ENCODE data around the gene ATP2B2. TPM values are rescaled to one million over a fixed set of nuclear protein-coding genes. Genes with fewer than 3 reads are reported as not detected.

The ATP2B2 gene
- total and polyA plus RNA-seq, 9 of the 15 experiments (the other 6 are each of a cell fraction or from before 2014, with no cell fraction given): 0.06 TPM; not detected in 8

DNA sequence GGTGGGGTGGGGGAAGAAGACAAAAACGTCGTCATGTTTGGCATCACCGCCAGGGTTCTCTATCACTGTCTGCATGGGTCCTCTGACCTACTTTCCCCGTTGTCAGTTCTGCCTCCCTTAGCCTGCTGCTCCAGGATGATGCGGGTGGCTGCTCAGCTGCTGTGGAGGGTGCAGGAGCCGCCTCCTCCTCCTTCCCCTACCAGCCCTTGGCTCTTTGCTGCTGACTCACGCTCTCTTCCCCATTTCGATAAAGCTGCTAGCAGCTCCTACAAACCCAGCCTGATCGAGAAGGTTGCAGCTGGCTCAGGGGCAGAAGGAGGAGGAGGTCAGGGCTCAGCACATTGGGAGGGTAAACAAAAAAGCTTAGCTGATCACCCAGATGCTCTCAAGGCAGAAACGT, 135.0 kb downstream of the ATP2B2 start (continued):
- TF ChIP-seq, protein P1, sequence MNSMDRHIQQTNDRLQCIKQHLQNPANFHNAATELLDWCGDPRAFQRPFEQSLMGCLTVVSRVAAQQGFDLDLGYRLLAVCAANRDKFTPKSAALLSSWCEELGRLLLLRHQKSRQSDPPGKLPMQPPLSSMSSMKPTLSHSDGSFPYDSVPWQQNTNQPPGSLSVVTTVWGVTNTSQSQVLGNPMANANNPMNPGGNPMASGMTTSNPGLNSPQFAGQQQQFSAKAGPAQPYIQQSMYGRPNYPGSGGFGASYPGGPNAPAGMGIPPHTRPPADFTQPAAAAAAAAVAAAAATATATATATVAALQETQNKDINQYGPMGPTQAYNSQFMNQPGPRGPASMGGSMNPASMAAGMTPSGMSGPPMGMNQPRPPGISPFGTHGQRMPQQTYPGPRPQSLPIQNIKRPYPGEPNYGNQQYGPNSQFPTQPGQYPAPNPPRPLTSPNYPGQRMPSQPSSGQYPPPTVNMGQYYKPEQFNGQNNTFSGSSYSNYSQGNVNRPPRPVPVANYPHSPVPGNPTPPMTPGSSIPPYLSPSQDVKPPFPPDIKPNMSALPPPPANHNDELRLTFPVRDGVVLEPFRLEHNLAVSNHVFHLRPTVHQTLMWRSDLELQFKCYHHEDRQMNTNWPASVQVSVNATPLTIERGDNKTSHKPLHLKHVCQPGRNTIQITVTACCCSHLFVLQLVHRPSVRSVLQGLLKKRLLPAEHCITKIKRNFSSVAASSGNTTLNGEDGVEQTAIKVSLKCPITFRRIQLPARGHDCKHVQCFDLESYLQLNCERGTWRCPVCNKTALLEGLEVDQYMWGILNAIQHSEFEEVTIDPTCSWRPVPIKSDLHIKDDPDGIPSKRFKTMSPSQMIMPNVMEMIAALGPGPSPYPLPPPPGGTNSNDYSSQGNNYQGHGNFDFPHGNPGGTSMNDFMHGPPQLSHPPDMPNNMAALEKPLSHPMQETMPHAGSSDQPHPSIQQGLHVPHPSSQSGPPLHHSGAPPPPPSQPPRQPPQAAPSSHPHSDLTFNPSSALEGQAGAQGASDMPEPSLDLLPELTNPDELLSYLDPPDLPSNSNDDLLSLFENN (IDR thresholded peaks at IDR 0.05; ENCODE audit: low read depth in 2 of 2, low read length in 2 of 2): no peak
- TF ChIP-seq, protein P2, sequence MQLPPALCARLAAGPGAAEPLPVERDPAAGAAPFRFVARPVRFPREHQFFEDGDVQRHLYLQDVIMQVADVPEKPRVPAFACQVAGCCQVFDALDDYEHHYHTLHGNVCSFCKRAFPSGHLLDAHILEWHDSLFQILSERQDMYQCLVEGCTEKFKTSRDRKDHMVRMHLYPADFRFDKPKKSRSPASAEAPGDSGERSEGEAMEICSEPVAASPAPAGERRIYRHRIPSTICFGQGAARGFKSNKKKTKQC (CRISPR knock-in tag; IDR thresholded peaks at IDR 0.05): no peak
- no peak for TF ChIP-seq TEAD1 (CRISPR knock-in tag; IDR thresholded peaks at IDR 0.05)
- TF ChIP-seq ZFP30 (CRISPR knock-in tag; IDR thresholded peaks at IDR 0.05; ENCODE audit: borderline replicate concordance): no peak
- TF ChIP-seq DNMT1 (IDR thresholded peaks at IDR 0.05): no peak
- TF ChIP-seq, protein P3, sequence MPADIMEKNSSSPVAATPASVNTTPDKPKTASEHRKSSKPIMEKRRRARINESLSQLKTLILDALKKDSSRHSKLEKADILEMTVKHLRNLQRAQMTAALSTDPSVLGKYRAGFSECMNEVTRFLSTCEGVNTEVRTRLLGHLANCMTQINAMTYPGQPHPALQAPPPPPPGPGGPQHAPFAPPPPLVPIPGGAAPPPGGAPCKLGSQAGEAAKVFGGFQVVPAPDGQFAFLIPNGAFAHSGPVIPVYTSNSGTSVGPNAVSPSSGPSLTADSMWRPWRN (IDR thresholded peaks at IDR 0.05; ENCODE audit: low read depth): no peak
- TF ChIP-seq, protein P4, sequence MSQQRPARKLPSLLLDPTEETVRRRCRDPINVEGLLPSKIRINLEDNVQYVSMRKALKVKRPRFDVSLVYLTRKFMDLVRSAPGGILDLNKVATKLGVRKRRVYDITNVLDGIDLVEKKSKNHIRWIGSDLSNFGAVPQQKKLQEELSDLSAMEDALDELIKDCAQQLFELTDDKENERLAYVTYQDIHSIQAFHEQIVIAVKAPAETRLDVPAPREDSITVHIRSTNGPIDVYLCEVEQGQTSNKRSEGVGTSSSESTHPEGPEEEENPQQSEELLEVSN (IDR thresholded peaks at IDR 0.05; ENCODE audit: borderline replicate concordance in 1 of 2, extremely low read depth in 1 of 2, insufficient read depth in 1 of 2, insufficient read length in 1 of 2, low read depth in 1 of 2, low read length in 1 of 2, poor library complexity in 1 of 2, severe bottlenecking in 1 of 2): no peak
- peak; percentile 69; the same call in 1 of the 2 replicates for TF ChIP-seq SPI1 (IDR thresholded peaks at IDR 0.05; ENCODE audit: borderline replicate concordance, low read depth, low read length)
- TF ChIP-seq PHF21A (IDR thresholded peaks at IDR 0.05; ENCODE audit: borderline replicate concordance, low read depth): no peak
- TF ChIP-seq NBN (IDR thresholded peaks at IDR 0.05; ENCODE audit: low read depth): no peak
- no peak for TF ChIP-seq GABPA (tag; conservative IDR thresholded peaks at IDR 0.05; ENCODE audit: low read depth)
- no peak for TF ChIP-seq ZZZ3 (IDR thresholded peaks at IDR 0.05)
- peak in 1 of 2 experiments; percentile 17; a peak in 2 of 4 replicates for TF ChIP-seq NRF1 (conservative IDR thresholded peaks at IDR 0.05 in 1 of 2, IDR thresholded peaks at IDR 0.05 in 1 of 2)
- no peak for TF ChIP-seq ZBTB8A (IDR thresholded peaks at IDR 0.05; ENCODE audit: partially characterized antibody)
- no peak for TF ChIP-seq ZNF766 (CRISPR knock-in tag; conservative IDR thresholded peaks at IDR 0.05)
- TF ChIP-seq ZNF140 (CRISPR knock-in tag; IDR thresholded peaks at IDR 0.05): no peak
- no peak for TF ChIP-seq FOXA1 (IDR thresholded peaks at IDR 0.05; ENCODE audit: borderline replicate concordance)
- TF ChIP-seq RBM14 (IDR thresholded peaks at IDR 0.05; ENCODE audit: borderline replicate concordance, insufficient read depth, low read depth, low read length): no peak
